Smooth muscle cell of the pulmonary artery (primary cell): ENCODE results near the gene PAK6. TPM values are rescaled to one million over a fixed set of nuclear protein-coding genes. Genes with fewer than 3 reads are reported as not detected.

Experiments
- total RNA-seq: library from RNA; depleted of rRNA; stranded (reverse); fragments of >200 nt; gene quantifications from 2 replicates; pipeline ENCODE4 v1.2.3, GENCODE V29; 2014

The PAK6 gene
- total RNA-seq: 0.13 TPM in 2 replicates

GRCh38 chr15:40238532-40239403 is at the start of gene PAK6:
TSS of gene PAK6 (plus strand) at chr15:40239063. CDS start at chr15:40264786, 25,723 bp downstream.

GRCh38 chr15:40282869-40283614 is 44.2 kb downstream of the PAK6 start, which contains the start of gene ANKRD63:
TSS of gene ANKRD63 (minus strand) at chr15:40283064. CDS start at chr15:40282586, 478 bp downstream.

DNA sequence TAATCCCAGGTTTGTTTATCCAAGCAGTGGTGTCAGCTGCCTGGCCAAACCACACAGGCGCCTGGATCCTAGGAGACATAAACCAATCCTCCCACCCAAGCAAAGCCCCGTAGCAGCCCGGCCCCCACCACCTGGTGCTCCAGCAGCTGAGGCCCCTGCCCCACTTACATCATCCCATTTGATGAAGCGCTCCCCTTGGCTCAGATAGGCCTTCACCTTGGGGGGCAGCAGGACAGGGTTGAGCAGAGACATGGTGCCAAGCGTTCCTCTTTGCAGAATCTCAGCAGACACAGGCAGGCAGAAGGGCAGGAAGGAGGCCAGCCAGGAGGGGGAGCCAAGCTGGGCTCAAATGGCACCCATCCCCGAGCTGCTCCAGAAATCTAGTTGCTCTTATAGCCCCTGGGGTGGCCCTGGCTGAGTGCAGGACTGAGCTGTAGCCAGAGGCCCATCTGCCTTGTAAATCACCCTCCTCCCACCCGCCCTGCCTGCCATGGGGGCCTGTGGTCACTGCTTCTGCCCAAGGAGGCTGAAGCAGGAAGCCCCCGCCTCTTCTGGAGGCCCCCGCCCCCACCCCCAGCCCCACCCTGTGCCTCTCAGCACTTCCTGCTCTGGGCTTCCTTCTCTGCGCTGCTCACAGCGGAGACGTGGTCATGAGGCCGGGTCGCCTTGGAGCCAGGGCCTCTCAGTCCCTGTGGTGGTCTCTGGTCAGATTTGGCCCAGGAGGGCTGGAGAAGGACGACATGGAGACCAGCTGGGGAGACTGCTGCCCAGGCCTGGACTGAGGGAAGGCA is 68.8 kb downstream of the PAK6 start, which contains the start of gene PLCB2:
Gene PLCB2 (minus strand): TSS at position 515 of the 791 bp plus-strand sequence. CDS start 263 bp downstream, at position 252.

GRCh38 chr15:40323239-40323952 is 84.5 kb downstream of the PAK6 start, which contains the start of gene INAFM2:
TSS of gene INAFM2 (plus strand) at chr15:40323692. CDS start at chr15:40324056, 364 bp downstream.

Other genes with a start within 250 kb of the PAK6 start
- gene SRP14, start 199.9 kb upstream of the PAK6 start, total RNA-seq: 187 and 197 TPM in 2 replicates
- gene BMF, start 130.2 kb upstream of the PAK6 start, total RNA-seq: 2.0 and 3.8 TPM in 2 replicates
- 2.9 and 7.0 TPM in 2 replicates for gene BUB1B, start 78.0 kb upstream of the PAK6 start, total RNA-seq
- gene ANKRD63, start 44.0 kb downstream of the PAK6 start, total RNA-seq: not detected in 2 replicates
- gene PLCB2, start 68.9 kb downstream of the PAK6 start, total RNA-seq: 0.07 and 0.43 TPM in 2 replicates
- gene INAFM2, start 84.6 kb downstream of the PAK6 start, total RNA-seq: 26.2 and 32.5 TPM in 2 replicates
- 49.3 and 91.9 TPM in 2 replicates for gene CCDC9B, start 101.9 kb downstream of the PAK6 start, total RNA-seq
- gene PHGR1, start 112.0 kb downstream of the PAK6 start, total RNA-seq: not detected in 2 replicates
- gene DISP2, start 119.2 kb downstream of the PAK6 start, total RNA-seq: 0.13 and 0.17 TPM in 2 replicates
- gene KNSTRN, start 143.7 kb downstream of the PAK6 start, total RNA-seq: 14.0 and 20.7 TPM in 2 replicates
- gene IVD, start 166.7 kb downstream of the PAK6 start, total RNA-seq: 63.4 and 84.4 TPM in 2 replicates
- gene BAHD1, start 201.9 kb downstream of the PAK6 start, total RNA-seq: 9.4 and 10.4 TPM in 2 replicates
- gene CHST14, start 231.9 kb downstream of the PAK6 start, total RNA-seq: 18.4 and 21.8 TPM in 2 replicates